C4-2B (cell line): ENCODE measurements around the gene COL19A1.
"Not testable (repeated sequence)": the region's sequence is repeated elsewhere in the genome, so short reads cannot be mapped to it uniquely, and the experiment has no call there.

Experiments used
- H3K27ac ChIP-seq: fragments of 450-650 bp; 2 replicates; pipeline ENCODE4 v1.5.1; 2017
- CTCF ChIP-seq: fragments of 450-650 bp; conservative IDR thresholded peaks from 2 replicates; pipeline ENCODE4 v1.5.1; 2017; ENCODE audit warnings: mild to moderate bottlenecking
- ZFX ChIP-seq: fragments of 450-650 bp; IDR thresholded peaks from 2 replicates; pipeline ENCODE4 v1.6.1; 2017

The COL19A1 gene

DNA sequence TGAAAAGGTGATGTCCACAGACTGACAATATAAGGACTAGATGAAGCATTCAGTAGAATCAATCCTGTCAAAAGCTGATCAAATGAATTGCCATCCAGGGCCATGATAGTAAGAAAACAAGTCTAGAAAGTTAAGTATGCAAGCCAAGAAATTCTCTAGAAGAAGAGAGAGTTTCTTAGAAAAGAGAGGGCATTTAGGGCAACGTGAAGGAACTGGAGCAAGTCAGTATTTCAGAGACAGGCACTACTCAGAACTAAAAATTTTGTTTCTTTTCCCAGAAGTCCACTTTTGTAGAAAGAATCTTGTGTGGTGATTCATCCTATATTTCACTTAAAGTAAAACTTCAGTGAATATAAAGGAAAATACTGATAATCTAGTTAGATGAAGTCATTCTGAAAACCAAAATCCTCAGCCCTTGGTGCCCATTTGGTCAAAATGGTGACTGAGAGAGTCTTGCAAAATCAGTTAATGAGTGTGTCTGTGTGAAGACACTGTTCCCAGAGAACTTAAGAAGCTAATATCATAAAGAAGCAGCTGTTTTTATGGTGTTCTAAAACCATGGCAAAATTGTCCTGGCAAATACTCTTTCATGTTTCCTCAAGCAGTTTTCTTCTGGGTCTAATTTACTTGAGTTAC is 82.2 kb downstream of the COL19A1 start:
- no peak overlapping the region for H3K27ac ChIP-seq
- TF ChIP-seq ZFX (no peak), CTCF (no peak)

DNA sequence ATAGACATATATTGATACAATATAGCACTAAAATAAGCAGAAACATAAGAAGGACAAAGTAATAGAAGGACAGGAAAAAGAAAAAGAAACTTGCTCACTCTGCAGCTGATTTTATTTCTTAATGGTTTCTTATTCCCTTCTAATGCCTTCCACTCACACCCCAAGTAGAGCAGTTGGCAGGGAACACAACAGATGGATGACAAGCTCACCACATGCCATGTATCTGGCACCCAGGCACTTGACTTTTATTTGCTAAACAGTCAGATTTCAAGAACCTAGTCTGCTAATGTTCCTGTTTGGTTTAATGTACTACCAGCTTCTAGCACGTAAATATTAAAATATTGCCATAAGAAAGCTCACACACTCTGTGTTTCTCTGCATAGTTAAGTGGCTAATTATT is 87.1 kb downstream of the COL19A1 start:
- no peak for TF ChIP-seq ZFX
- TF ChIP-seq CTCF: no peak
- no peak overlapping the region for H3K27ac ChIP-seq

GRCh38 chr6:69954733-69955132 is 88.4 kb downstream of the COL19A1 start:
- H3K27ac ChIP-seq: no peak overlapping the region
- TF ChIP-seq CTCF (no peak), ZFX (no peak)

GRCh38 chr6:69957985-69958559 is 91.7 kb downstream of the COL19A1 start:
- TF ChIP-seq CTCF (no peak), ZFX (no peak)

DNA sequence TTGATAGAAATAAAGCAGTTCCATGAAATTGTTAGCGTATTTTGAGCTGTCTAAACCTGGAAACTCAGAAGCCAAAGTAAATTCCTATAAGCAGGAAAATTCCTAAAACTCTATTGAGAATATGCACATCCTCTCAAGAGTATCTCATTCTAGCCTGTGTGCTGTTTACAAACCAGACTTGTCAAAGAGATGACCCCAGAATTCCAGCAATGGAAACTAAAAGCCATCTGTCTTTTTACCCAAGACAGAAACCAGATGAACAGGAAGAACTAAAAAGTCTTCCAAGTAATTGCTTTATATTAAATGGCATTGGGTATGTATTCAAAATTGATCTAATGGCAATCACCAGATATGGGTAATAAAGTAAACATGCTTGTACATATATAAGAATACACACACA is 92.6 kb downstream of the COL19A1 start:
- no peak overlapping the region for H3K27ac ChIP-seq
- TF ChIP-seq CTCF: no peak
- TF ChIP-seq ZFX: no peak

More at GRCh38 chr6:69957985-69958559, 91.7 kb downstream of the COL19A1 start:
- no peak overlapping the region for H3K27ac ChIP-seq

DNA sequence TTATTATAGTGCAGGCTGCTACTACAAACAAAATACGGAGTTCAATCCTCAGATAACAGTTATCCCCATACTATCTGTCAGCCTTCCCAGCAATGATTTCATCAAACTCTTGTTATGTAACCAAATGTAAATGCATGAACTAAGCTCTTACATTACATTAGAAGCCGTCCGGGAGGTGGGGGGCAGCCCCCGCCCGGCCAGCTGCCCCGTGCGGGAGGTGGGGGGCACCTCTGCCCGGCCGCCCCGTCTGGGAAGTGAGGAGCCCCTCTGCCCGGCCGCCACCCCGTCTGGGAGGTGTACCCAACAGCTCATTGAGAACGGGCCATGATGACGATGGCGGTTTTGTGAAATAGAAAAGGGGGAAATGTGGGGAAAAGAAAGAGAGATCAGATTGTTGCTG is 99.6 kb downstream of the COL19A1 start:
- not testable (repeated sequence) for H3K27ac ChIP-seq

- H3K27ac ChIP-seq: no peak overlapping the region
- TF ChIP-seq ZFX: no peak
Measured at GRCh38 chr6:69973138-69973537, 106.8 kb downstream of the COL19A1 start.

DNA sequence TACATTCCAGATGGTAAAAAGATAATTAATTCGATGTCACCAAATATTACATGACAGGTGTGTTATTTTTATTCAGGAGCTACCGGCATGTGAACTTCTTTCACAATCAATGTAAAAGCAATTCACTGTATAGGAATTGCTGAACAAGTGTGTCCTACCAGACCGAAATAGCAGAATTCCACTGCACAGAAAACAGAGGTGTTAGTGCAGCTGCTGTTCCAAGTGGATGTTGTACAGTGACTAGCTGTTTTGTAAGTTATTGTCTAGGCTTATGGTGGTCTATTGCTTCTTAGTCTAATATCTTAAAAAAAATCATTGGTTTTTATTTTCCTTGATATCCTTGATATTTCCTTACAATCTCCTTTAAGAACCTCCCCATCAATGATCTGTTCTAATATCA is 107.4 kb downstream of the COL19A1 start:
- no peak for TF ChIP-seq ZFX
- no peak for TF ChIP-seq CTCF

More for the DNA sequence above, 107.4 kb downstream of the COL19A1 start:
- H3K27ac ChIP-seq: no peak overlapping the region
